CD4-positive, alpha-beta T cell treated with Interleukin-2 at 100 ng/mL for 4 hours (primary cell): ENCODE measurements around the gene CRLF2.
"Not testable (repeated sequence)": the region's sequence is repeated elsewhere in the genome, so short reads cannot be mapped to it uniquely, and the experiment has no call there.

Experiments
- DNase-seq: peaks from one replicate; pipeline ENCODE4 v3.0.0-alpha.2; 2020; ENCODE audit warnings: low spot score

Gene CRLF2

GRCh38 chrX:1213971-1214370, 1.5 kb upstream of the CRLF2 start:
- no peak for DNase-seq

GRCh38 chrX:1210844-1211243, 1.6 kb downstream of the CRLF2 start:
- no peak for DNase-seq

- DNase-seq, result no peak
These were observed 4.9 kb downstream of the CRLF2 start for GRCh38 chrX:1207496-1208025.

- DNase-seq, result peak; percentile 62
These were observed 6.5 kb downstream of the CRLF2 start for GRCh38 chrX:1205681-1206611.

GRCh38 chrX:1202251-1202650, 10.2 kb downstream of the CRLF2 start:
- DNase-seq, result no peak

- no peak for DNase-seq
These were observed 16.0 kb downstream of the CRLF2 start for GRCh38 chrX:1196436-1196835.

- DNase-seq, result not testable (repeated sequence)
These were observed 20.3 kb downstream of the CRLF2 start for GRCh38 chrX:1192196-1192595.

- no peak for DNase-seq
These were observed 21.8 kb downstream of the CRLF2 start for GRCh38 chrX:1190596-1191145.

- no peak for DNase-seq
These were observed 26.9 kb downstream of the CRLF2 start for GRCh38 chrX:1185561-1185960.

- no peak for DNase-seq
These were observed 30.2 kb downstream of the CRLF2 start for GRCh38 chrX:1182211-1182610.

- DNase-seq, result not testable (repeated sequence)
These were observed 30.8 kb downstream of the CRLF2 start for GRCh38 chrX:1181661-1182060.

GRCh38 chrX:1181170-1181569, 31.3 kb downstream of the CRLF2 start:
- no peak for DNase-seq

- no peak for DNase-seq
These were observed 33.8 kb downstream of the CRLF2 start for GRCh38 chrX:1178580-1179057.

- not testable (repeated sequence) for DNase-seq
These were observed 35.7 kb downstream of the CRLF2 start for GRCh38 chrX:1176531-1177320.

- not testable (repeated sequence) for DNase-seq
These were observed 37.6 kb downstream of the CRLF2 start for GRCh38 chrX:1174609-1175545.

GRCh38 chrX:1173435-1173834, 39.0 kb downstream of the CRLF2 start:
- DNase-seq, result not testable (repeated sequence)

- DNase-seq, result no peak
These were observed 40.0 kb downstream of the CRLF2 start for GRCh38 chrX:1172496-1172895.

- not testable (repeated sequence) for DNase-seq
These were observed 40.5 kb downstream of the CRLF2 start for GRCh38 chrX:1171915-1172314.

- no peak for DNase-seq
These were observed 42.2 kb downstream of the CRLF2 start for GRCh38 chrX:1170243-1170642.

- no peak for DNase-seq
These were observed 43.3 kb downstream of the CRLF2 start for GRCh38 chrX:1169189-1169588.

GRCh38 chrX:1167918-1168481, 44.4 kb downstream of the CRLF2 start:
- DNase-seq, result no peak
